OCI-LY7 (cell line): ENCODE data around the gene HOXC10. TPM values are rescaled to one million over a fixed set of nuclear protein-coding genes. Genes with fewer than 3 reads are reported as not detected.

Source experiments
- BruUV-seq: library from RNA; stranded (reverse); fragments of 400-500 nt; replicated peaks from 2 replicates; lab custom pipeline; 2021; lab: Mats Ljungman, UMichigan
- CTCF ChIA-PET: fragments of 300-600 bp; sonication (Branson Sonifier 250); formaldehyde crosslinking; loops from one replicate; lab custom pipeline; 2022; ENCODE audit warnings: antibody characterized with exemption; ENCODE audit not compliant: unreplicated experiment; lab: Charles Lee
- POLR2A ChIA-PET: fragments of 300-600 bp; sonication (Branson Sonifier 250); formaldehyde crosslinking; loops from one replicate; lab custom pipeline; 2022; ENCODE audit warnings: antibody characterized with exemption; lab: Charles Lee
- DNase-seq: peaks from one replicate; pipeline ENCODE4 v3.0.0-alpha.2; 2015; ENCODE audit warnings: low spot score
- H2AFZ ChIP-seq: fragments of 200-600 bp; sonication (generic), shearing (Covaris generic); 2 replicates; pipeline ENCODE4 v1.6.1; 2014; ENCODE audit warnings: mild to moderate bottlenecking, antibody characterized with exemption, low read length, moderate library complexity
- H3K27ac ChIP-seq: fragments of 200-600 bp; sonication (generic); 2 replicates; pipeline ENCODE4 v1.5.1; 2014; ENCODE audit warnings: mixed run types, low read depth, mild to moderate bottlenecking, moderate library complexity, low read length, inconsistent platforms; ENCODE audit not compliant: poor library complexity, severe bottlenecking
- H3K36me3 ChIP-seq: fragments of 200-600 bp; sonication (generic); 2 replicates; pipeline ENCODE4 v1.6.1; 2014; ENCODE audit warnings: mild to moderate bottlenecking, antibody characterized with exemption, low read length, moderate library complexity, mixed read lengths; ENCODE audit not compliant: insufficient read depth
- H3K4me1 ChIP-seq: fragments of 200-600 bp; sonication (generic); 2 replicates; pipeline ENCODE4 v1.5.1; 2014; ENCODE audit warnings: mild to moderate bottlenecking, low read length; ENCODE audit not compliant: insufficient read depth, poor library complexity, severe bottlenecking
- H3K4me2 ChIP-seq: fragments of 200-600 bp; sonication (generic); 2 replicates; pipeline ENCODE4 v1.6.1; 2014; ENCODE audit warnings: mild to moderate bottlenecking, low read length
- H3K4me3 ChIP-seq: fragments of 200-600 bp; sonication (generic); 2 replicates; pipeline ENCODE4 v1.5.1; 2014; ENCODE audit warnings: mild to moderate bottlenecking, low read depth, low read length; ENCODE audit not compliant: poor library complexity, severe bottlenecking
- H3K79me2 ChIP-seq: fragments of 200-600 bp; sonication (generic); 2 replicates; pipeline ENCODE4 v1.6.1; 2016; ENCODE audit warnings: low read depth, mild to moderate bottlenecking, low read length, moderate library complexity, mixed read lengths; ENCODE audit not compliant: insufficient read depth
- H3K9me2 ChIP-seq: fragments of 200-600 bp; sonication (generic); 2 replicates; pipeline ENCODE4 v1.6.1; 2016; ENCODE audit warnings: mild to moderate bottlenecking, low read length, mixed read lengths; ENCODE audit not compliant: insufficient read depth
- H3K9me3 ChIP-seq: fragments of 200-600 bp; sonication (generic); 2 replicates; pipeline ENCODE4 v1.6.1; 2014; ENCODE audit warnings: mild to moderate bottlenecking, mixed run types, low read length, mixed read lengths
- H4K20me1 ChIP-seq: fragments of 200-600 bp; sonication (generic); 2 replicates; pipeline ENCODE4 v1.6.1; 2014; ENCODE audit warnings: mild to moderate bottlenecking, antibody characterized with exemption, low read length, moderate library complexity, mixed read lengths; ENCODE audit not compliant: insufficient read depth
- CTCF ChIP-seq: fragments of 200-600 bp; sonication (generic); conservative IDR thresholded peaks from 2 replicates; pipeline ENCODE4 v1.5.1; 2014; ENCODE audit warnings: mild to moderate bottlenecking, antibody characterized with exemption, low read length, moderate library complexity, mixed read lengths
- EZH2phosphoT487 ChIP-seq: fragments of 200-600 bp; sonication (generic); IDR thresholded peaks from 2 replicates; pipeline ENCODE4 v1.6.1; 2018; ENCODE audit warnings: low read depth, borderline replicate concordance, mild to moderate bottlenecking, mixed run types, antibody characterized with exemption, low read length, moderate library complexity, mixed read lengths
- intact Hi-C: fragments of 100-400 bp; cut with micrococcal nuclease; formaldehyde crosslinking; loops from one replicate; pipeline ENCODE4 v1.10.0; 2022; ENCODE audit not compliant: unreplicated experiment
- total RNA-seq, 2 experiments: library from RNA; depleted of rRNA in 1 of 2; stranded (reverse); fragments of >200 nt in 1 of 2; shearing (Covaris generic) in 1 of 2; gene quantifications; 2 replicates each; pipeline ENCODE4 v1.2.3, GENCODE V29; 2014 to 2022

The HOXC10 gene
- total RNA-seq, 2 experiments from 2014 or later, result 0.25 to 0.28 TPM

- BruUV-seq, result no TSS peak
- intact Hi-C loops, result no loop called here
- POLR2A ChIA-PET, result interaction anchor here (0.6 kb wide), 1 partner anchor 1655 kb away, joined by 4 read pairs; no protein-coding TSS in a partner anchor
These were observed 18.4 kb upstream of the HOXC10 start for GRCh38 chr12:53966385-53967133.

GRCh38 chr12:53967421-53967925, 17.5 kb upstream of the HOXC10 start:
- POLR2A ChIA-PET, result no interaction called here
- Histone ChIP-seq H4K20me1 (no peaks in the 10 kb centered on the region), H2AFZ (no peak overlapping the region), H3K9me2 (no peaks in the 10 kb centered on the region), H3K4me1 (peaks cover 14% of the 10 kb centered on the region), H3K9me3 (no peaks in the 10 kb centered on the region), H3K79me2 (no peaks in the 10 kb centered on the region), H3K27ac (no peak overlapping the region), H3K4me2 (no peak overlapping the region), H3K4me3 (no peak overlapping the region), H3K36me3 (no peaks in the 10 kb centered on the region)
- CTCF ChIA-PET, result no interaction called here
- no peak for DNase-seq
- intact Hi-C loops, result no loop called here
- BruUV-seq, result no TSS peak
- TF ChIP-seq EZH2phosphoT487, result no peak

More at GRCh38 chr12:53966385-53967133, 18.4 kb upstream of the HOXC10 start:
- Histone ChIP-seq H3K9me2 (no peaks in the 10 kb centered on the region), H3K36me3 (no peaks in the 10 kb centered on the region), H3K9me3 (no peaks in the 10 kb centered on the region), H3K4me3 (no peak overlapping the region), H3K27ac (no peak overlapping the region), H4K20me1 (no peaks in the 10 kb centered on the region), H3K4me1 (peaks cover 14% of the 10 kb centered on the region), H2AFZ (no peak overlapping the region), H3K4me2 (peak overlapping the region; percentile 46), H3K79me2 (no peaks in the 10 kb centered on the region)
- no peak for DNase-seq
- TF ChIP-seq EZH2phosphoT487 (no peak), CTCF (no peak)
- CTCF ChIA-PET, result no interaction called here

GRCh38 chr12:53968214-53969127, 16.5 kb upstream of the HOXC10 start:
- H3K36me3 ChIP-seq, result no peaks in the 10 kb centered on the region
- ChIA-PET CTCF (no interaction called here), POLR2A (interaction anchor here (0.8 kb wide), 1 partner anchor 26 kb away, joined by 3 read pairs; no protein-coding TSS in a partner anchor)
- H3K9me3 ChIP-seq, result no peaks in the 10 kb centered on the region
- no peaks in the 10 kb centered on the region for H3K79me2 ChIP-seq
- TF ChIP-seq EZH2phosphoT487 (no peak), CTCF (no peak)
- H3K4me3 ChIP-seq, result no peak overlapping the region
- no peak overlapping the region for H2AFZ ChIP-seq
- H3K9me2 ChIP-seq, result no peaks in the 10 kb centered on the region
- BruUV-seq, result no TSS peak
- no peak overlapping the region for H3K27ac ChIP-seq
- H3K4me2 ChIP-seq, result no peak overlapping the region
- peaks cover 14% of the 10 kb centered on the region for H3K4me1 ChIP-seq
- no peaks in the 10 kb centered on the region for H4K20me1 ChIP-seq
- no peak for DNase-seq
- intact Hi-C loops, result no loop called here
